Measurements from ENCODE around the gene MADD.

Gene MADD

DNA sequence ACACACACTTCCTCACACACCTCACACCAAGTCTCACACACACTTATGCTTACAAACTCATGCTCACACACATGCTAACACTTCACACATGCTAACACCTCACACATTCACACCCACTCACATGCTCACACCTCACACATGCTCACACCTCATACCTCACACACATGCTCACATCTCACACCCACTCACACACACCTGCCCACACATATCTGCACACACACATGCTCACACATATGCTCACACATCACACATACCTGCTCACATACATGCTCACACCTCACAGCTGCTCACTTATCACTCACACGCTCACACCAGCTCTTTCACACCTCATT lies 87.0 kb downstream of the MADD start:
- DNase-seq (ENCODE audit: low spot score), result no peak

GRCh38 chr11:47357985-47358730 lies 88.2 kb downstream of the MADD start:
- DNase-seq (ENCODE audit: low spot score), result no peak

DNA sequence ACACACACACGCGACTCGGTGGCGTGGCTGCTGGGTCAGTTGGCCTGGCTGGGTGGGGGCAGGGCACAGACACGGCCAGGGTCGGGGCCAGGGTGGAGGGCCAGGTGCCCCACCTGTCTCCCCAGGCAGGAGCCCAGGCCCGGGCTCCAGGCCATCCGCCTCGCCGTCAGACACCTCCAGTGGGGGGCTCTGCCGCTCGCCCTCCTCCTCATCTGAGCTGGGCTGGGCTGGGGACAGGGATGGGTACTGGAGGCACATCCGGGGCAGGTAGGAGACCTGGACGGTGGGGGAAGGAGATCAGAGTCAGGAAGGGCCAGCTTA lies 88.8 kb downstream of the MADD start:
- no peak for DNase-seq (ENCODE audit: low spot score)

- DNase-seq (ENCODE audit: low spot score), result no peak
Measured at GRCh38 chr11:47359162-47359561, 89.2 kb downstream of the MADD start.

DNA sequence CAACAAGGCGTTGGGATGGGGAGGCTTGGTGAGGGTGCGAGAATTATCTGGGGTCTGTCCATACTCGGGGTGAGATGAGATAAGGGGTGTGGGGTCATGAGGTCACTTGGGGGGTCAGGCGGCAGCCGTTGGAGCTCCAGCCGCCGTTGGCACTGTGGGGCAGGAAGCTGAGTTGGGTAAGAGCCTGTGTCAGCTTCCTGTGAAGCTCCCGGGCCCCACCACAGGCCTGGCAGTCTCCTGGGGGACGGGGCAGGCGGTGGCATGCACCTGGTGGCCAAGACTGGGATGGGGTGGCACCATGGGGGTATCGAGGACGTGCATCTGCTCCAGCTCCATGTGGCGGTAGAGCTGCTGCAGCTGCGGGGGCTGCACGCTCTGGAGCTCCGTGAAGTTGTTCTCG lies 89.7 kb downstream of the MADD start:
- DNase-seq (ENCODE audit: low spot score), result no peak

DNA sequence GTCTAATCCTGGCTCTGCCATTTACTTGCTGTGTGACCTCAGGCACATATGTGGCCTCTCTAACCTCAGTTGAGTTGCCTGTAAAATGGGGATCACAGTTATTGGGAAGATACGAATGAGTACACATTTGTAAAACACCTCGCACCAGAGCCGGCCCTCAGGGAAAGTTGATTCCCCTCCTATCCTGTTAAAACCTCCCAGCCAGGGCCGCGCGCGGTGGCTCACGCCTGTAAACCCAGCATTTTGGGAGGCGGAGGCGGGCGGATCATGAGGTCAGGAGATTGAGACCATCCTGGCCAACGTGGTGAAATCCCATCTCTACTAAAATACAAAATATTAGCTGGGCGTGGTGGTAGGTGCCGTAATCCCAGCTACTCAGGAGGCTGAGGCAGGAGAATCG lies 90.4 kb downstream of the MADD start:
- no peak for DNase-seq (ENCODE audit: low spot score)

- DNase-seq (ENCODE audit: low spot score), result no peak
Measured at GRCh38 chr11:47361419-47361818, 91.5 kb downstream of the MADD start.

GRCh38 chr11:47366020-47366490 lies 96.1 kb downstream of the MADD start:
- DNase-seq (ENCODE audit: low spot score), result no peak

- DNase-seq (ENCODE audit: low spot score), result no peak
Measured at GRCh38 chr11:47369676-47370075, 99.7 kb downstream of the MADD start.

DNA sequence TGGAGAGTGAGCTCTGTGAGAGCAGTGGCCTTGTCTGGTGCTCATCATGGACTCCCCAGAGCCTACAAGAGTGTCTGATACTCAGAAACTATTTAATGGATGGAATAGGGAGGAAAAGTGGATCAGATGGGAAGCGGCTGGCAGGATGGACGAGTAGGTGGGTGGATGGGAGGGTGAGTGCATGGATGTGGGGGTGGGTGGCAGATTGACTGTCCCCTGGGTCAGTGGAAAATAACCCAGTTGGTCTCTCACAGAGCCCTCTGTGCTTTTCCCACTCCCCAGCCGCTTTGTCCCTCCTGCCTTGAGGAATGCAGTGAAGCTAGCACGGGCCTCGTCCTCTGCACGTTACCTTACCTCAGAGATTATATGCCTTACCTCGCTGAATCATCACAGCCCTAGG lies 102.5 kb downstream of the MADD start:
- DNase-seq (ENCODE audit: low spot score), result no peak

- peak; percentile 57 for DNase-seq (ENCODE audit: low spot score)
Measured at GRCh38 chr11:47373876-47374719, 104.2 kb downstream of the MADD start.

- no peak for DNase-seq (ENCODE audit: low spot score)
Measured at GRCh38 chr11:47374720-47375019, 104.7 kb downstream of the MADD start.

- no peak for DNase-seq (ENCODE audit: low spot score)
Measured at GRCh38 chr11:47375020-47375419, 105.1 kb downstream of the MADD start.

- no peak for DNase-seq (ENCODE audit: low spot score)
Measured at GRCh38 chr11:47375546-47376085, 105.7 kb downstream of the MADD start.

DNA sequence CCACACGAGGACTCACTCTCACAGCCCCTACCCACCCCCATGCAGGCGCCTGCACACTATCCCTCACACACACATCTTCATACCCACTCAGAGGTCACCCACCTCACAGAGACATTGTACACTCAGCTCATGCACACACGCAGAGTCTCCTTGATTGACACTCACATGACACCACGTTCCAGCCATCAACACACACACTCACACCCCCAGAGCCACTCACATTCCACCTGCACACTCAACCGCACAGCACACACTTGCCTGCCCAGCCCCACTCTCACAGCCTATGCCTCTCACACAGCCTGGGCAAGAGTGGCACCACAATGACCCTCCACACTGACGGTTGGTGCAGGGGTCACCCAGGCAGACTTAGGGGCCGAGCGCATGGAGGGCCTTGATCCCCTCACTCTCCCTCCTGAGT lies 106.2 kb downstream of the MADD start:
- no peak for DNase-seq (ENCODE audit: low spot score)

GRCh38 chr11:47376525-47377371 lies 106.8 kb downstream of the MADD start:
- DNase-seq (ENCODE audit: low spot score), result no peak

DNA sequence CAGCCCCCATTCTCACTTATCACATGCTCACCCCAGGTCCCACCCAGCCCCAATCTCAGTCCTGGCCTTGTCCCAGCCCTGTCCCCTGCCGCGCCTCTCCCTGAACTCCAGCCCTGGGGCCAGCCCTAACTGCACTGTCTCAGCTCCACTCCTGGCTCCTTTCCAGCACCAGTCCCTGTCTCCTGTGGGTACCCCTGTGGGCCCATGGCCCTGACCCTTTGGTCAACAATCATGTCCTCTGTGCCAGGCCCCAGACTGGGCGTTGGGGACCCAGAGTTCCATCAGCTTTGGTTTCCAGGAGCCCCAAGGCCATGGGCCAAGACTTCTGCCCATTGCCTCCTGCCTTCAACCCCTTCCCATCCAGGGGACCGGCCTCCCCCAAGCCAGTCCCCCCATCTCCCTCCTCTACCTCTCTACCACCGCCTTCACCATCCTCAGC lies 107.7 kb downstream of the MADD start:
- no peak for DNase-seq (ENCODE audit: low spot score)

DNA sequence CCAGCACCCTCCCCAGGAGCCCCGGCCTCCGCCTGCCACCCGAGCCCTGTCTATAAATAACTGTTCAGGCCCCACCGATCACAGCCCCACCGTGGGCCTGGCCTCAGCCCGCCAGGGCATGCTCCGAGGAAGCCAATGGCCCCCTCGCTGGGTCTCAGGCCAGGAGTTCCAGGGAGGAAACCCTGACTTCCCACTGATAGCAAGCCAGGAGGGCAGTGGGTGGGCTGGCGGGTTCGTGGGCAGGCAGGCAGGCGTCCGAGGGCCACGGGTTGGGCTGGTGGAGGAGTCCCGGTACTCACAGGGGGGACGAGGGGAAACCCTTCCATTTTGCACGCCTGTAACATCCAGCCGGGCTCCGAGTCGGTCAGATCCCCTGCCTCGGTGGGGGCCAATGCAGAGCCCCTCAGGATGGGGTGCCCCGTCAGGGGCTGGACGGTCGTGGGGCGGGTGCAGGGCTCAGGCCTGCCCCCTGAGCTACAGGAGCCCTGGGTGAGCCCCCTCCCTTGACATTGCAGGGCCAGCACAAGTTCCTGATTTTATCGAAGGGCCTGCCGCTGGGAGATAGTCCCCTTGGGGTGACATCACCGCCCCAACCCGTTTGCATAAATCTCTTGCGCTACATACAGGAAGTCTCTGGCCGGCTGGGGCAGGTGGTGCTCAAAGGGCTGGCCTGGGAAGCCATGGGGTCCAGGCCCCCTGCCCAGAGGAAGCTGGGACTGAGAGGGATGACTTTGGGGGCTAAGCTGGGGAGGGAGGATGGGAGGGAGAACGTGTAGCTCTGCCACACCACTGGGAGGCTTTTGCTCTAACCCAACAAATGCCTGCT lies 108.3 kb downstream of the MADD start, which contains the start of gene SPI1:
SPI1 (minus strand) TSS at position 538 of the 826 bp plus-strand sequence; CDS start at position 344, 194 bp downstream.
- peak; percentile 55 for DNase-seq (ENCODE audit: low spot score)

DNA sequence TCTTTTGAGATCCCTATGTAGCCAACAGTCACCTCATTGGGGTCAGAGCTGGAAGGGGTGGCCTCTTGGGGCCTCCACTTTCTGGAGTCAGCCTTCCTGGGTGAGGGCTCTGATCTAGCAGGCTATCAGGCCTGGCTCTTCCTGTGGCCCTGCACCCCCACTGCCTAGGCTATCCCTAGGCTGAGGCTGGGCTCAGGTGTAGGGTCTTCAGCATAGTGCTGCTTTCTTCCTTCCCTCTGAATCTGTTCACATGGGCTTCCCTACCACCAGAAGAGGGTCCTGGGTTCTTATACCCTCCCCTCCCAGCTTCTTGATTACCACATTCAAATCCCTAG lies 108.9 kb downstream of the MADD start:
- no peak for DNase-seq (ENCODE audit: low spot score)

GRCh38 chr11:47379317-47379716 lies 109.4 kb downstream of the MADD start:
- no peak for DNase-seq (ENCODE audit: low spot score)

All from pons (tissue), 1 donor.